MM.1S (cell line): ENCODE measurements around the gene ACHE.

Source experiments
- CTCF ChIP-seq: fragments of 300-600 bp; sonication (generic); IDR thresholded peaks from 2 replicates; pipeline ENCODE4 v1.5.1; 2016; ENCODE audit warnings: antibody characterized with exemption, low read length, mixed read lengths
- EZH2 ChIP-seq: fragments of 300-600 bp; sonication (generic); optimal IDR thresholded peaks from 2 replicates; pipeline ENCODE3; 2017; ENCODE audit warnings: low read depth, mild to moderate bottlenecking, antibody characterized with exemption, low read length, mixed read lengths

GRCh38 chr7:100888988-100889750 lies 6.5 kb downstream of the ACHE start, which contains the start of gene UFSP1:
- TF ChIP-seq CTCF (no peak), EZH2 (no peak)
